GM21526 (cell line): ENCODE results near the gene SPATS2.

Experiments used
- ATAC-seq: cut with Tn5 transposase; IDR thresholded peaks from one replicate; pipeline ENCODE4 v1.9.1; 2021; ENCODE audit warnings: moderate library complexity; ENCODE audit not compliant: unreplicated experiment, low FRiP score

Gene SPATS2

GRCh38 chr12:49538510-49539403 is 171.5 kb downstream of the SPATS2 start, which contains the start of gene KCNH3:
Gene KCNH3 (plus strand): TSS chr12:49539030. CDS start chr12:49539417, 387 bp downstream.
- no peak for ATAC-seq

- ATAC-seq, result no peak
These were observed 172.4 kb downstream of the SPATS2 start for GRCh38 chr12:49539406-49540228.

- no peak for ATAC-seq
These were observed 173.2 kb downstream of the SPATS2 start for GRCh38 chr12:49540229-49541139.

- no peak for ATAC-seq
These were observed 174.0 kb downstream of the SPATS2 start for GRCh38 chr12:49541140-49541861.

- no peak for ATAC-seq
These were observed 174.7 kb downstream of the SPATS2 start for GRCh38 chr12:49541911-49542505.

- ATAC-seq, result no peak
These were observed 175.4 kb downstream of the SPATS2 start for GRCh38 chr12:49542592-49543160.

GRCh38 chr12:49543221-49543913 is 176.1 kb downstream of the SPATS2 start:
- no peak for ATAC-seq

GRCh38 chr12:49543914-49544815 is 176.9 kb downstream of the SPATS2 start:
- ATAC-seq, result no peak

GRCh38 chr12:49545815-49546214 is 178.6 kb downstream of the SPATS2 start:
- no peak for ATAC-seq

- ATAC-seq, result no peak
These were observed 179.2 kb downstream of the SPATS2 start for GRCh38 chr12:49546481-49546880.

GRCh38 chr12:49547090-49547690 is 179.9 kb downstream of the SPATS2 start:
- ATAC-seq, result no peak

- ATAC-seq, result no peak
These were observed 181.2 kb downstream of the SPATS2 start for GRCh38 chr12:49548481-49548821.

- ATAC-seq, result no peak
These were observed 181.8 kb downstream of the SPATS2 start for GRCh38 chr12:49548822-49549648.

GRCh38 chr12:49549735-49550692 is 182.8 kb downstream of the SPATS2 start:
- ATAC-seq, result no peak

GRCh38 chr12:49550693-49551252 is 183.5 kb downstream of the SPATS2 start:
- no peak for ATAC-seq
